Measurements from ENCODE around the gene VPREB1. TPM values are rescaled to one million over a fixed set of nuclear protein-coding genes. Genes with fewer than 3 reads are reported as not detected.
"Not testable (repeated sequence)": the region's sequence is repeated elsewhere in the genome, so short reads cannot be mapped to it uniquely, and the experiment has no call there.

Gene VPREB1
- total and polyA plus RNA-seq, 4 donors, result 0.40 TPM; not detected in 3

GRCh38 chr22:22210889-22211833 is 33.4 kb upstream of the VPREB1 start:
- Histone ChIP-seq H3K4me1 (ENCODE audit: control insufficient read depth, insufficient read depth, low read length) (peaks cover 4% of the 10 kb centered on the region), H3K27ac (ENCODE audit: low read depth, low read length) (no peak overlapping the region), H3K27me3 (ENCODE audit: control insufficient read depth, insufficient read depth, low read length) (peaks cover 16% of the 10 kb centered on the region), H3K36me3 (ENCODE audit: control insufficient read depth, insufficient read depth, low read length) (no peaks in the 10 kb centered on the region), H3K4me3 (ENCODE audit: low read depth, low read length) (no peak overlapping the region), H3K9me3 (ENCODE audit: control insufficient read depth, insufficient read depth, low read length) (no peaks in the 10 kb centered on the region)
- WGBS (ENCODE audit: insufficient coverage), result 63% methylated on average over 13 of the region's 13 CpGs
- no peak for DNase-seq (ENCODE audit: low read depth in 4 of 6, low spot score in 6 of 6)

- no peaks in the 10 kb centered on the region for H3K36me3 ChIP-seq (ENCODE audit: control insufficient read depth, insufficient read depth, low read length)
- no peaks in the 10 kb centered on the region for H3K9me3 ChIP-seq (ENCODE audit: control insufficient read depth, insufficient read depth, low read length)
- peaks cover 4% of the 10 kb centered on the region for H3K4me1 ChIP-seq (ENCODE audit: control insufficient read depth, insufficient read depth, low read length)
- no peak overlapping the region for H3K27ac ChIP-seq (ENCODE audit: low read depth, low read length)
- no peak for DNase-seq (ENCODE audit: low read depth in 4 of 6, low spot score in 6 of 6)
- no peak overlapping the region for H3K4me3 ChIP-seq (ENCODE audit: low read depth, low read length)
- WGBS (ENCODE audit: insufficient coverage), result 27% methylated on average over 2 of the region's 5 CpGs
- H3K27me3 ChIP-seq (ENCODE audit: control insufficient read depth, insufficient read depth, low read length), result peaks cover 11% of the 10 kb centered on the region
Measured at GRCh38 chr22:22213231-22213630, 31.4 kb upstream of the VPREB1 start.

DNA sequence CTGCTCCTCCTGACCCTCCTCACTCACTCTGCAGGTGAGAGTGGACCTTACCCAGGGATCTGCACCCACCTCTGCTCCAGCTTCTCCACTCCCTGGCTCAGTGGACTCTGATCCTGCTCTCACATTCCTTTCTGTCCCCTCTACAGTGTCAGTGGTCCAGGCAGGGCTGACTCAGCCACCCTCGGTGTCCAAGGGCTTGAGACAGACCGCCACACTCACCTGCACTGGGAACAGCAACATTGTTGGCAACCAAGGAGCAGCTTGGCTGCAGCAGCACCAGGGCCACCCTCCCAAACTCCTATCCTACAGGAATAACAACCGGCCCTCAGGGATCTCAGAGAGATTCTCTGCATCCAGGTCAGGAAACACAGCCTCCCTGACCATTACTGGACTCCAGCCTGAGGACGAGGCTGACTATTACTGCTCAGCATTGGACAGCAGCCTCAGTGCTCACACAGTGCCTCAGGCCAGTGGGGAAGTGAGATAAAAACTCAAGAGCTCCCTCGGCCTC is 29.7 kb upstream of the VPREB1 start:
- Histone ChIP-seq H3K36me3 (ENCODE audit: control insufficient read depth, insufficient read depth, low read length) (no peaks in the 10 kb centered on the region), H3K4me3 (ENCODE audit: low read depth, low read length) (no peak overlapping the region), H3K27ac (ENCODE audit: low read depth, low read length) (no peak overlapping the region), H3K27me3 (ENCODE audit: control insufficient read depth, insufficient read depth, low read length) (peaks cover 11% of the 10 kb centered on the region), H3K9me3 (ENCODE audit: control insufficient read depth, insufficient read depth, low read length) (no peaks in the 10 kb centered on the region), H3K4me1 (ENCODE audit: control insufficient read depth, insufficient read depth, low read length) (peaks cover 4% of the 10 kb centered on the region)
- WGBS (ENCODE audit: insufficient coverage), result 79% methylated on average over 5 of the region's 5 CpGs
- DNase-seq (ENCODE audit: low read depth in 4 of 6, low spot score in 6 of 6), result no peak

DNA sequence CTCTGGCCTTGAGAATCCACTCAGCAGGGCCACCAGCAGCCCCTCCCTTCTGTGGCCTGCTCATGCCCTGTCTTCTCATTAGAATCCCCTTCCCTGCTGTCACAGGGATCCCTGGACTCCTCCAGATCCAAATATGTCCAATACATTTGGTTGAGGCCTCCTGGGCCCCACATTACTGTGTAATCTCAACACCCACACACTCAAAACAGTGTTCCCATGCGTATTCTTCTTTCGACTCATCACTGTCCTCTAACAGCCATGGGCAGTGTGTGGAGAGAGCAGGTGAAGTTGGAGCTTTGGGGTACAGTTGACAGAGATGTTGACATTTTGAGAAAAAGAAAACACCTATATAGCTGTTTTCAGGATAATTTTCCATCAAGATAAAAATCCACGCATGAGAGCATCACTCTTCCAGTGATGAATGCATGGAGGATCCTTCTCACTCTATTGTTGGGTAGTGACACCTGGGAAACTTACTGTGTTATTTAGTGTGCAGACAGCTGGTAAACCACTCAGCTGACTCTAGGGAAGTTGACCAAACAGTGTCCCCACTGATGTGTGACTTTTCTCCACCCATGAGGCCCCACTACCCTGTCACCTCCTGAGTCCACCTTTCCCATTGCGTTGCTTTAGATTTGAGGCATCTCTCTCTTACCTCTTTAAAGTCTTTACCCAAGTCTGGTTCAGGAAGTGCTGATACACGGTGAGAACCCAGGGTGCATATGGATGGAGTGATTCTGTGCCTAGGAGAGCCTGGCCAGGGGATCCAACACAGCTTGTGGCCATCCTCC is 28.7 kb upstream of the VPREB1 start:
- Histone ChIP-seq H3K4me1 (ENCODE audit: control insufficient read depth, insufficient read depth, low read length) (peaks cover 4% of the 10 kb centered on the region), H3K27me3 (ENCODE audit: control insufficient read depth, insufficient read depth, low read length) (peaks cover 7% of the 10 kb centered on the region), H3K9me3 (ENCODE audit: control insufficient read depth, insufficient read depth, low read length) (no peaks in the 10 kb centered on the region), H3K4me3 (ENCODE audit: low read depth, low read length) (no peak overlapping the region), H3K36me3 (ENCODE audit: control insufficient read depth, insufficient read depth, low read length) (no peaks in the 10 kb centered on the region), H3K27ac (ENCODE audit: low read depth, low read length) (no peak overlapping the region)
- DNase-seq (ENCODE audit: low read depth in 4 of 6, low spot score in 6 of 6), result no peak
- WGBS (ENCODE audit: insufficient coverage), result 50% methylated on average over 2 of the region's 5 CpGs

GRCh38 chr22:22216450-22216959 is 28.1 kb upstream of the VPREB1 start:
- H3K4me3 ChIP-seq (ENCODE audit: low read depth, low read length), result no peak overlapping the region
- H3K27ac ChIP-seq (ENCODE audit: low read depth, low read length), result no peak overlapping the region
- H3K27me3 ChIP-seq (ENCODE audit: control insufficient read depth, insufficient read depth, low read length), result peaks cover 4% of the 10 kb centered on the region
- DNase-seq (ENCODE audit: low read depth in 4 of 6, low spot score in 6 of 6), result no peak
- H3K36me3 ChIP-seq (ENCODE audit: control insufficient read depth, insufficient read depth, low read length), result no peaks in the 10 kb centered on the region
- WGBS (ENCODE audit: insufficient coverage), result 75% methylated on average over 3 of the region's 4 CpGs
- H3K4me1 ChIP-seq (ENCODE audit: control insufficient read depth, insufficient read depth, low read length), result peaks cover 4% of the 10 kb centered on the region
- no peaks in the 10 kb centered on the region for H3K9me3 ChIP-seq (ENCODE audit: control insufficient read depth, insufficient read depth, low read length)

DNA sequence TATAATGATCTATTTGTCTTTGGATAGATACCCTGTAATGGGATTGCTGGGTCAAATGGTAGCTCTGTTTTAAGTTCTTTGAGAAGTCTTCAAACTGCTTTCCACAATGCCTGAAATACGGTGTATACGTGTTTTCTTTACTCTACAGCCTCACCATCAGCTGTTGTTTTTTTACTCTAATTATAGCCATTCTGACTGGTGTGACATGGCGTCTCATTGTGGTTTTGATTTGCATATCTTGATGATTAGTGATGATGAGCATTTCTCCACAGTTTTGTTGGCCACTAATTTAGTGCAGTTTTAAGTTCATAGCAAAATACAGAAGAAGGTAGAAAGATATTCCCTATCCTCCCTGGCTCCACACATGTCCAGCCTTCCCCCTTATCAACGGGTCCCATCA is 26.3 kb upstream of the VPREB1 start:
- no peak overlapping the region for H3K27ac ChIP-seq (ENCODE audit: low read depth, low read length)
- 100% methylated on average over 1 of the region's 4 CpGs for WGBS (ENCODE audit: insufficient coverage)
- no peak overlapping the region for H3K4me3 ChIP-seq (ENCODE audit: low read depth, low read length)
- peaks cover 1% of the 10 kb centered on the region for H3K27me3 ChIP-seq (ENCODE audit: control insufficient read depth, insufficient read depth, low read length)
- no peaks in the 10 kb centered on the region for H3K36me3 ChIP-seq (ENCODE audit: control insufficient read depth, insufficient read depth, low read length)
- H3K9me3 ChIP-seq (ENCODE audit: control insufficient read depth, insufficient read depth, low read length), result no peaks in the 10 kb centered on the region
- no peak for DNase-seq (ENCODE audit: low read depth in 4 of 6, low spot score in 6 of 6)
- peaks cover 4% of the 10 kb centered on the region for H3K4me1 ChIP-seq (ENCODE audit: control insufficient read depth, insufficient read depth, low read length)

DNA sequence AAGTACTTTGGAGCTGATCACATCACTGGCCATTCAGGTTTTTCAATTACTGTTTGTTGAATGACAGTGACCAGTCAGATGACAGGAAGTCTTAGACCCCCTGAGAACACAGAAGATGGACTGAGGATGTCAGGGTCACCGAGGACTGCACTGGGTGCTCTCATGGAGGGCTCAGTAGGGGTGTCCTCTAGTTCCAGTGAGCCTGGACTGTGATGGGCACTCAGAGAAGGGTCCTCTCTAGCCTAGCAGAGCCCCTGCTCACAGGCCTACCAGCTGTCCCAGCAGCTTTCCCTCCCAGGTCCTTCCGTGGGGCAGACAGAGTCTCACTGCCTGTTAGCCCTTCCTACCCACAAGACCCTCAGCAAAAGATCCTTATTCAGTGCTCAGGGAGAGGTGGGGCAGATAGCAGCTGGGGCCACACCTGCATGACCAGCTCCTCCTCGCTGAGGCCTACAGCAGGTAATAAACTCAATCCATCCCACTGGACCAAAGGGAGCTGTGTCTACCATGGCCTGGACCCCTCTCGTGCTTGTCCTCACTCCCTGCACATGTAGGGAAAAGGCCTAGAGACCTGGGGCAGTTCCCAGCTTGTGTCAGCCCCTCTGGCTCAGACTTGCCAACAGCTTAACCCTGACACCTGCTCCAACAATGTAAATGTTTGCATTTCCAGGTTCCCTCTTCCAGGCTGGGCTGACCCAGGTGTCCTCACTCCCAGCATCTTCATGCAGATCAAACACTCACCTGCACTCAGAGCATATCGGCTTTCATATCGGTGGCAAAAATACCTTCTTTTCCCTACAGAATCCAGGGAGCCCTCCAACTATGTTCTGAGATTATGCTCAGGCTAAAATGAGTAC is 25.2 kb upstream of the VPREB1 start:
- WGBS (ENCODE audit: insufficient coverage), result 62% methylated on average over 6 of the region's 6 CpGs

GRCh38 chr22:22221043-22221442 is 23.5 kb upstream of the VPREB1 start:
- H3K27me3 ChIP-seq (ENCODE audit: control insufficient read depth, insufficient read depth, low read length); DNase-seq (ENCODE audit: low read depth in 4 of 6, low spot score in 6 of 6); H3K9me3 ChIP-seq (ENCODE audit: control insufficient read depth, insufficient read depth, low read length); H3K4me3 ChIP-seq (ENCODE audit: low read depth, low read length); H3K36me3 ChIP-seq (ENCODE audit: control insufficient read depth, insufficient read depth, low read length); H3K27ac ChIP-seq (ENCODE audit: low read depth, low read length); H3K4me1 ChIP-seq (ENCODE audit: control insufficient read depth, insufficient read depth, low read length): not testable (repeated sequence)
- WGBS (ENCODE audit: insufficient coverage), result no CpG with 5 or more reads among the region's 7 CpGs

More for the DNA sequence above, 25.2 kb upstream of the VPREB1 start:
- peaks cover 4% of the 10 kb centered on the region for H3K4me1 ChIP-seq (ENCODE audit: control insufficient read depth, insufficient read depth, low read length)
- no peak for DNase-seq (ENCODE audit: low read depth in 4 of 6, low spot score in 6 of 6)
- no peak overlapping the region for H3K27ac ChIP-seq (ENCODE audit: low read depth, low read length)
- no peak overlapping the region for H3K4me3 ChIP-seq (ENCODE audit: low read depth, low read length)
- H3K27me3 ChIP-seq (ENCODE audit: control insufficient read depth, insufficient read depth, low read length), result no peaks in the 10 kb centered on the region
- no peaks in the 10 kb centered on the region for H3K36me3 ChIP-seq (ENCODE audit: control insufficient read depth, insufficient read depth, low read length)
- H3K9me3 ChIP-seq (ENCODE audit: control insufficient read depth, insufficient read depth, low read length), result no peaks in the 10 kb centered on the region
